ENCODE measurements around the gene SLC4A7. TPM values are rescaled to one million over a fixed set of nuclear protein-coding genes. Genes with fewer than 3 reads are reported as not detected.

Gene SLC4A7
- total and polyA plus RNA-seq, 4 donors = 3.3 to 87.1 (median 11.9) TPM

DNA sequence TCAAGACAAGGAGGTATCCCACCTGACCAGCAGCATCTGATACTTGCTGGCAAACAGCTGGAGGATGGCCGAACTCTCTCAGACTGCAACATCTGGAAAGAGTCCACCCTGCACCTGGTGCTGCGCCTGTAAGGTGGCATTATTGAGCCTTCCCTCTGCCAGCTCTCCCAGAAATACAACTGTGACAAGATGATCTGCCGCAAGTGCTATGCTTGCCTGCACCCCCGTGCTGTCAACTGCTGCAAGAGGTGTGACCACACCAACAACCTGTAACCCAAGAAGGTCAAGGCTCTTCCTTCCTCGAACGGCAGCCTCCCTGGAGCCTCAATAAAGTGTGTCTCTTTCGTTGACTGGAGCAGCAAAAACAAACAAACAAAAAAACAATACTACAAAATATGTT, 2.2 kb upstream of the SLC4A7 start:
- no peaks in the 10 kb centered on the region for H3K27me3 ChIP-seq (ENCODE audit: control insufficient read depth in 3 of 3, insufficient read depth in 3 of 3, low read length in 2 of 3)
- no peak overlapping the region for H3K9ac ChIP-seq (ENCODE audit: insufficient read depth in 1 of 2, low read length in 2 of 2)
- TF ChIP-seq CTCF (IDR thresholded peaks at IDR 0.05; ENCODE audit: control extremely low read depth, extremely low read depth) = no peak
- H3K27ac ChIP-seq (ENCODE audit: low read depth in 1 of 2, low read length in 1 of 2) = peak overlapping the region in 1 of 2 donors; percentile 84
- no peaks in the 10 kb centered on the region for H3K36me3 ChIP-seq (ENCODE audit: control insufficient read depth in 4 of 4, insufficient read depth in 4 of 4, low read length in 4 of 4)
- no peaks in the 10 kb centered on the region for H3K9me3 ChIP-seq (ENCODE audit: control insufficient read depth in 4 of 4, insufficient read depth in 3 of 4, low read length in 3 of 4)
- 86 to 89% methylated on average over 7 of the region's 7 CpGs for WGBS, 2 donors
- ATAC-seq (ENCODE audit: insufficient read depth, low FRiP score) (no peak), DNase-seq (no peak)
- no peak overlapping the region for H3K4me3 ChIP-seq
- H3K4me1 ChIP-seq (ENCODE audit: control insufficient read depth in 5 of 5, insufficient read depth in 5 of 5, low read length in 5 of 5) = peaks cover 0 to 9% (median 0%) of the 10 kb centered on the region in 5 donors

- no peak overlapping the region for H3K4me3 ChIP-seq
- H3K4me1 ChIP-seq (ENCODE audit: control insufficient read depth in 5 of 5, insufficient read depth in 5 of 5, low read length in 5 of 5) = peaks cover 0 to 9% (median 0%) of the 10 kb centered on the region in 5 donors
- TF ChIP-seq CTCF (IDR thresholded peaks at IDR 0.05; ENCODE audit: control extremely low read depth, extremely low read depth) = no peak
- H3K27me3 ChIP-seq (ENCODE audit: control insufficient read depth in 3 of 3, insufficient read depth in 3 of 3, low read length in 2 of 3) = no peaks in the 10 kb centered on the region
- H3K9ac ChIP-seq (ENCODE audit: insufficient read depth in 1 of 2, low read length in 2 of 2) = no peak overlapping the region
- H3K36me3 ChIP-seq (ENCODE audit: control insufficient read depth in 4 of 4, insufficient read depth in 4 of 4, low read length in 4 of 4) = no peaks in the 10 kb centered on the region
- DNase-seq (no peak), ATAC-seq (ENCODE audit: insufficient read depth, low FRiP score) (no peak)
- peak overlapping the region in 1 of 2 donors; percentile 84 for H3K27ac ChIP-seq (ENCODE audit: low read depth in 1 of 2, low read length in 1 of 2)
- H3K9me3 ChIP-seq (ENCODE audit: control insufficient read depth in 4 of 4, insufficient read depth in 3 of 4, low read length in 3 of 4) = no peaks in the 10 kb centered on the region
- 84 to 98% methylated on average over 5 of the region's 5 CpGs for WGBS, 2 donors
These were observed 1.7 kb upstream of the SLC4A7 start for GRCh38 chr3:27485866-27486265.

DNA sequence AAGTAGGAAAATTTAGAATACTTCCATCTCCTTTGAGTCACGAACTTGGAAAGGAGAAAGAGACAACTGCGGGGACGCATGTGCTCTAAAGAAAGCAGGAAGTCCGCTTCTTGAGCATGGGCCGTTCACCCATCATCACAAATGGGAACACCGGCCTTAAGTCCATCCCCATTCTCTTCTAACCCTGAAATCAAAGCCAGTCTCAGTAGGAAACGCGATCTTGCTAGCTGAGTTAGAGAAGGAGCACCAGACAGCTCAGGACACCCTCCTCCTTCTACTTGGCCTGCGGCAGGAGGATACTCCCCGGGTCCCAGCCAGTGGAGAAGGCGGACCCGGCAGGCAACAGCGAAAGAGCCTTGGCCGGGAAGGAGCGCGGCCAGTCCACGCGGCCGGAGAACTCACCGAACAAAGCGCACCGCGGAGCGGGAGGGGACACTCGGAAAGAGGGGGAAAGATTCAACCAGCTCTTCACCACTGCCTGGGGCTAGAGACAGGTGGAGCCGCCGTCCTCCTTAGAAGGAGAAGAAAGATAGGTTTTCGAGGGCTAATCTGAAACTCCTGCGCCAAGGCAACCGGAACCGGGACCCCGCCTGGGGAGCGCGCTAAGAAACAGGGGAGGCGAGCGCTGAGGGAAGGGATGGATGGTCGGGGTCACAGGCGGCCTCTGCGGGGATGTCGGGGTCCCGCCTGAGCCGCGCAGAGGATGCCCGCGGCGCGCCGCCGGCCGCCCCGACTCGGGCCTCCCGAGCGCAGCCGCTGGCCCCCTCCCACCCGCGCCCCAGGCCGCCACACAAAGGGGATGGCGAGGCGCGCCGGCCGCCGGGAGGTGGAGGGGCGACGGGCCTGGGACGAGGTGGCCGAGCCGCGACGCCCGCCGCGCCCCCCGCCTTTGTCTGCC, 818 bp downstream of the SLC4A7 start:
- Histone ChIP-seq H3K4me3 (peak overlapping the region; percentile 78), H3K36me3 (ENCODE audit: control insufficient read depth in 4 of 4, insufficient read depth in 4 of 4, low read length in 4 of 4) (no peaks in the 10 kb centered on the region), H3K9ac (ENCODE audit: insufficient read depth in 1 of 2, low read length in 2 of 2) (peak overlapping the region; percentile 74 to 91), H3K9me3 (ENCODE audit: control insufficient read depth in 4 of 4, insufficient read depth in 3 of 4, low read length in 3 of 4) (no peaks in the 10 kb centered on the region), H3K4me1 (ENCODE audit: control insufficient read depth in 5 of 5, insufficient read depth in 5 of 5, low read length in 5 of 5) (peaks cover 0 to 9% (median 0%) of the 10 kb centered on the region in 5 donors), H3K27ac (ENCODE audit: low read depth in 1 of 2, low read length in 1 of 2) (peak overlapping the region; percentile 93 to 97), H3K27me3 (ENCODE audit: control insufficient read depth in 3 of 3, insufficient read depth in 3 of 3, low read length in 2 of 3) (no peaks in the 10 kb centered on the region)
- TF ChIP-seq CTCF (IDR thresholded peaks at IDR 0.05; ENCODE audit: control extremely low read depth, extremely low read depth) = no peak
- ATAC-seq (ENCODE audit: insufficient read depth, low FRiP score) (no peak), DNase-seq (peak; percentile 64 to 78 (median 76))
- 0% methylated on average over 44 to 75 of the region's 75 CpGs for WGBS, 2 donors

All from lung (tissue), 12 donors.